AG04450 (cell line): ENCODE results near the gene LGR6. TPM values are rescaled to one million over a fixed set of nuclear protein-coding genes. Genes with fewer than 3 reads are reported as not detected.
A peak's percentile ranks its signal among the peaks of the same experiment; 100 is the strongest.

ENCODE experiments used
- CTCF ChIA-PET: fragments of 300-600, 350-600 bp; formaldehyde crosslinking; extraction: SDS; loops from one replicate; lab custom pipeline; 2022; ENCODE audit warnings: antibody characterized with exemption, inconsistent platforms; lab: Charles Lee
- POLR2A ChIA-PET: fragments of 350-600 bp; formaldehyde crosslinking; extraction: SDS; loops from one replicate; lab custom pipeline; 2021; ENCODE audit warnings: antibody characterized with exemption, inconsistent platforms; lab: Yijun Ruan, JAX
- DNase-seq: peaks from one replicate; pipeline ENCODE4 v3.0.0-alpha.2; 2011; ENCODE audit warnings: low read depth, low spot score
- H3K27ac ChIP-seq: one replicate; pipeline ENCODE4 v1.5.1; 2012; ENCODE audit warnings: low read depth, low read length, control low read depth
- H3K27me3 ChIP-seq: one replicate; pipeline ENCODE4 v1.6.0; 2012; ENCODE audit warnings: low read length; ENCODE audit not compliant: control insufficient read depth, insufficient read depth
- H3K4me3 ChIP-seq: 2 replicates; pipeline ENCODE4 v1.5.1; 2011; ENCODE audit warnings: mild to moderate bottlenecking, low read depth, low read length, control low read depth
- H3K9me3 ChIP-seq: 2 replicates; pipeline ENCODE4 v1.5.1; 2012; ENCODE audit warnings: low read length; ENCODE audit not compliant: control insufficient read depth, insufficient read depth
- polyA plus RNA-seq: library from polyadenylated mRNA; depleted of rRNA; stranded (reverse); fragments of >200 nt; gene quantifications from 2 replicates; pipeline ENCODE4 v1.2.3, GENCODE V29; 2011
- TF ChIP-seq, protein P1 (sequence below): IDR thresholded peaks from 2 replicates; pipeline ENCODE4 v1.5.1; 2011; ENCODE audit warnings: low read depth, low read length, control low read depth, inconsistent platforms

LGR6 gene
- polyA plus RNA-seq, 1 experiment = not detected

DNA sequence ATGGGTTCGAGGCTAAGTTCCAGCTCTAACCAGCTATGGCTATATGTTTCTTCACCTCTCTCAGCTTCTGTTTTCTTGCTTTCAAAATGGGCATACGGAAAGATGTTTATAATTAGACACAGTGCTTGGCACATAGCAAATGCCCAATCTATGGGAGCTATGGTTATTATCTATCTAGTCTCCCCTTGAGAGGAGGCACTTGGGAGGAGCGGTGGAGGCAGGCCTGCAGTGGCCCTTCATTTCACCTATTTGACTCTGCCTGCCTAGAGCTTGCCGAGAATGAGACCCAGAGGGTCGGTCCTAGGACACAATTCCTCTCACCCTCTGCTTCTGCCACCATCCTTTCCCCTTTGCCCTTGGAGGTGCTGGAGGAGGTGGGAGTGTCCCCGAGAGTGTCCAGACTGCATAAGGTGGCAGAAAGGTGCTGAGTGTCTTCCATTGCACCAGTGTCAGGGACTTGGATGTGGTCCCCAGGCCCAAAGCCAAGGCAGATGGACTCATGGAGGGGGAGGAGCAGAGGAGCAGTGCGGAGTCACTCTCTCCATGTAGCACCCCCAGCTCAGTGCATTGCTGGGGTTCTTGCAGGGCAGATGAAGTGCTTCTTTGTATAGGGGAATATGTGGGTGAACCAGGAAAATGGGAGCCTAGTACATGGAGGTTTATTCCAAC, 9.0 kb downstream of the LGR6 start:
- peaks cover 33% of the 10 kb centered on the region for H3K27me3 ChIP-seq
- peaks cover 4% of the 10 kb centered on the region; the same call in 1 of the 2 replicates for H3K9me3 ChIP-seq
- DNase-seq = no peak
- no peak overlapping the region for H3K4me3 ChIP-seq
- ChIA-PET CTCF (interaction anchor here (1.1 to 1.3 kb wide), 2 partner anchors 13 to 113 kb away, joined by 3 to 4 read pairs; no protein-coding TSS in a partner anchor), POLR2A (no interaction called here)
- no peak overlapping the region for H3K27ac ChIP-seq
- TF ChIP-seq, protein P1, sequence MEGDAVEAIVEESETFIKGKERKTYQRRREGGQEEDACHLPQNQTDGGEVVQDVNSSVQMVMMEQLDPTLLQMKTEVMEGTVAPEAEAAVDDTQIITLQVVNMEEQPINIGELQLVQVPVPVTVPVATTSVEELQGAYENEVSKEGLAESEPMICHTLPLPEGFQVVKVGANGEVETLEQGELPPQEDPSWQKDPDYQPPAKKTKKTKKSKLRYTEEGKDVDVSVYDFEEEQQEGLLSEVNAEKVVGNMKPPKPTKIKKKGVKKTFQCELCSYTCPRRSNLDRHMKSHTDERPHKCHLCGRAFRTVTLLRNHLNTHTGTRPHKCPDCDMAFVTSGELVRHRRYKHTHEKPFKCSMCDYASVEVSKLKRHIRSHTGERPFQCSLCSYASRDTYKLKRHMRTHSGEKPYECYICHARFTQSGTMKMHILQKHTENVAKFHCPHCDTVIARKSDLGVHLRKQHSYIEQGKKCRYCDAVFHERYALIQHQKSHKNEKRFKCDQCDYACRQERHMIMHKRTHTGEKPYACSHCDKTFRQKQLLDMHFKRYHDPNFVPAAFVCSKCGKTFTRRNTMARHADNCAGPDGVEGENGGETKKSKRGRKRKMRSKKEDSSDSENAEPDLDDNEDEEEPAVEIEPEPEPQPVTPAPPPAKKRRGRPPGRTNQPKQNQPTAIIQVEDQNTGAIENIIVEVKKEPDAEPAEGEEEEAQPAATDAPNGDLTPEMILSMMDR = no peak

DNA sequence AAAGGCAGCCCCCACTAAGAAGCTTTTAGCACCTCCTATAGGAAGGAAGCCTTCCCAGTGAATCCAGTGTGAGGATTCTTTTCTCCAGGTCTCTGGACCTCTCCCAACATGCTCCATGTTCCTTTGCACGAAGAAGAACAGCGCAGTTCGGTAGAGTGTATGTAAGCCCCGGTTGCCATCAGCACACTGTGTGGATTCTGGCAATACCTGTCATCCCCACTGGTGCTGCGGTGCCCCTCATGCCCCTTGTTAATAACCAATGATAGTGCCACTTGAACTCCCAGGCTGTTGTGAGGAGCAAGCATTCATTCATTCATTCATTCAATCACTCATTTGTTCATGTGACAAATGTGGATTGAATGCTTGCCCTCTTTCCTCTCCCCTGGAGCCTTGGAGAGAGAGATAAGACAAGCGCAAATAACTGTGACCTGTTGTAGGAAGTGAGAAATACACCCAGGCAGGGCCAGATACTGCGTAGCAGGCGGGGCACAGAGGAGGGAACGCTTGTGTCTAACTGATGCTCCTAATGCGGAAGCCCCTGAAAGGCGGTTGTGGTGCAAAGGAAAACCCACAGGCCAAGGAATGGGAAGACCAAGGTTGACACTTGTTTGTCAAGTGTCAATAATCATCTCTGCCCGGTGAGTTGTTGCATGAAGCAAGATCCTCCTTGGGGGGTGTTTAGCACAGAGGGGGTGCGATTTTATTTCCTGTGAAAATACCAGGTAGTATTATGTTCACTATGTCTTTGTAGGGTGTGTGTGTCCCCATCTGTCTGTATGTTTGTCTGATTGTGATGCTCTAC, 9.8 kb downstream of the LGR6 start:
- DNase-seq = no peak
- POLR2A ChIA-PET = no interaction called here
- CTCF ChIA-PET = interaction anchor here (1.3 kb wide), 1 partner anchor 14 kb away, joined by 4 read pairs; no protein-coding TSS in a partner anchor
- Histone ChIP-seq H3K9me3 (peaks cover 4% of the 10 kb centered on the region; the same call in 1 of the 2 replicates), H3K27me3 (peaks cover 36% of the 10 kb centered on the region), H3K4me3 (no peak overlapping the region), H3K27ac (no peak overlapping the region)
- TF ChIP-seq, protein P1 = no peak

DNA sequence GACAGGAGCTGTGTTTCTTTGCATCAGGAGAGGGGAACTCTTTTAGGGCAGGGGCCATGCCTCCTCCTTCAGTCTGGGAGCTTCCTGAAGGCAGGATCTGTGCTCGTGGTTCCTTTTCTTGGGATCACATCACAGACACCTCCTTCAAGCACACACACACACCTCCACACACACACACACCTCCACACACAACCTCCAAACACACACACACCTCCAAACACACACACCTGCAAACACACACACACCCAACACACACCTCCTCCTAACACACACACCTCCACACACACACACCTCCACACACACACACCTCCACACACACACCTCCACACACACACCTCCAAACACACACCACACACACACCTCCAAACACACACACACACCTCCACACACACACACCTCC, 10.5 kb downstream of the LGR6 start:
- POLR2A ChIA-PET = no interaction called here
- CTCF ChIA-PET = no interaction called here

DNA sequence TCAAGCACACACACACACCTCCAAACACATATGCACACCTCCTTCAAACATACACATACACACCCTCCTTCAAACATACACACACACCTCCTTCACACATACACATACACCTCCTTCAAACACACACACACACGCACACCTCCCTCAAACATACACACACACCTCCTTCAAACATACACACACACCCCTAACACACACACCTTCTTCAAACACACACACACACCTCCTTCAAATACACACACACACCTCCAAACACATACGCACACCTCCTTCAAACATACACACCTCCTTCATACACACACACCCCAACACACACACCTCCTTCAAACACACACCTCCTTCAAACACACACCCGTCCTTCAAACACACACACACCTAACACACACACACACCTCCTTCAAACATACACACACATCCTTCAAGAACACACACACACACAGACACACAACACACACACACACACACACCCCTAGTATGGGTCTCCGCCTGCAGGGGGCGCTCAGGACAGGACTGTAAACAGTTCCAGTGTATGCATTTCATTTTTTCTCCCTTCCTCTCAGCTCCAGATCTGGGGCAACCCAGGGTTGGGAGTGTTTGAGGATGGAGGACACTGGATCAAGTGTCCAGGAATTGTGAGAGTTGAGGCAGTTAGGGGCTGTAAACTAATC, 12.1 kb downstream of the LGR6 start:
- DNase-seq = no peak
- ChIA-PET CTCF (interaction anchor here (1.2 kb wide), 1 partner anchor 111 kb away, joined by 3 read pairs; no protein-coding TSS in a partner anchor), POLR2A (no interaction called here)
- Histone ChIP-seq H3K4me3 (no peak overlapping the region), H3K27me3 (peaks cover 51% of the 10 kb centered on the region), H3K27ac (no peak overlapping the region), H3K9me3 (peaks cover 4% of the 10 kb centered on the region; the same call in 1 of the 2 replicates)
- TF ChIP-seq, protein P1 = peak; percentile 28; the same call in 1 of the 2 replicates

More for the DNA sequence above, 10.5 kb downstream of the LGR6 start:
- Histone ChIP-seq H3K4me3 (no peak overlapping the region), H3K27me3 (peaks cover 40% of the 10 kb centered on the region), H3K9me3 (peaks cover 4% of the 10 kb centered on the region; the same call in 1 of the 2 replicates), H3K27ac (no peak overlapping the region)
- no peak for DNase-seq
- TF ChIP-seq, protein P1 = no peak
